Gastroesophageal sphincter (tissue), 3 donors: ENCODE results near the gene SLCO3A1.

Source experiments
- CTCF ChIP-seq, 4 experiments: fragments of 200-600 bp in 2 of 4; fragments of 450-650 bp in 2 of 4; sonication (generic) in 1 of 4; IDR thresholded peaks; one replicate each; pipeline ENCODE4 v1.5.1; 2017 to 2019; ENCODE audit warnings: antibody characterized with exemption in 4 of 4, mild to moderate bottlenecking in 2 of 4, moderate library complexity in 2 of 4
- POLR2A ChIP-seq, 2 donors: fragments of 450-650 bp; IDR thresholded peaks; one replicate each; pipeline ENCODE4 v1.6.1; 2017; ENCODE audit warnings: antibody characterized with exemption in 2 of 2, mild to moderate bottlenecking in 2 of 2, moderate library complexity in 1 of 2
- POLR2AphosphoS5 ChIP-seq: sonication (generic); formaldehyde crosslinking; IDR thresholded peaks from one replicate; pipeline ENCODE4 v1.6.1; 2017; ENCODE audit warnings: antibody characterized with exemption

DNA sequence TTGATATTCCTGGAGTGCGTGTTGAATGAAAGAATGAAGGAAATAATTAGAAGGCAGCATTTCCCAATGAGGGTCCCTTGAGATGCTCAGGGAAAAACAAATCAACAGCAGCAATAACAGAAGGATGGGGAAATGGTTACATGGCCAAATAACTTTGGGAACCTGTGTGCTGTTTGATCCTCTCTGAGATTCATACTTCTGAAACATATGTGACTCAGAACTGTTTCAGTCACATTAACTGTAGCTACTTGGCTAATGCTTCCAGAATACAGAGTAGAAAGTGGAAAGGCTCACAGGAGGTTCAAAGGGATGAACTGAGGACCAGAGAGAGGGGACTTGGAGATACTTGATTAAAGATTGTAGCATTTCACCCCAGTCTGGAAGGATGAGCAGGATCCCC lies 258.2 kb downstream of the SLCO3A1 start:
- TF ChIP-seq POLR2AphosphoS5 (no peak), CTCF (IDR thresholded peaks at IDR 0.05) (no peak), POLR2A (IDR thresholded peaks at IDR 0.05) (no peak)
